SIG-M5 treated with dmso at 0.1 percent for 504 hours (cell line): ENCODE measurements around the gene MUCL1.
A peak's percentile ranks its signal among the peaks of the same experiment; 100 is the strongest.
"Not testable (repeated sequence)": the region's sequence is repeated elsewhere in the genome, so short reads cannot be mapped to it uniquely, and the experiment has no call there.

Experiments used
- DNase-seq: peaks from one replicate; lab custom pipeline; 2025; ENCODE audit not compliant: unreplicated experiment; lab: John Stamatoyannopoulos, UW

Gene MUCL1

DNA sequence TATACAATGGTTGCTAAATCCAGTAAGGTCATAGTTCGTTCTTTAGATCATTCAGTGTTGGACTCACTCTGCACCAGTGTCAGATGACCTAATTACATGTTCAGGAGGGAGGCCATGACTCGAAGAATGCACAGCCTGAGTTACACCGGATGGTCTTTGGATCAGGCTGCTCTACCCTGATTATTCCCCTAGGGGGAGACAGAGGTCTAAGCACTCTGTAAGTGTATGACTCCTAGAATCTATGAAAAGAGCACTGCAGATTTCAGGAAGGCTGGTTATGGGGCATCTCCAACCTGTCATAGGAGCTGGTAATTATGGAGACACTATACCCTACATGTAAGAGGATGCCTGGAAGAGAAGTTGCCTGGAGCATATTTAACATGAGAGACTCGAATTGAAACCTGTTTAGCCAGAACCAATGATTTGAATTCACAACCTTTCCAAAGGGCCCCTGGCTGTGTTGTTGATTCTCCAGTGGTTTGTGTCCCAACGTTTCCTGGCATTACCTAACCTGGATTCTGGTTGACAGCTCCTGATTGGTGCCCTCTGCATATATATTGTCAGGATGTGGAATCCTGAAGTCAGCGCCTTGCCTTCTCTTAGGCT is at the start of gene MUCL1:
TSS of gene MUCL1 (plus strand) at position 584 of the 606 bp plus-strand sequence. CDS start 67 bp downstream, outside the sequence.
- peak; percentile 71 for DNase-seq

- DNase-seq: no peak
Measured at GRCh38 chr12:54821676-54822075, 32.6 kb upstream of the MUCL1 start.

DNA sequence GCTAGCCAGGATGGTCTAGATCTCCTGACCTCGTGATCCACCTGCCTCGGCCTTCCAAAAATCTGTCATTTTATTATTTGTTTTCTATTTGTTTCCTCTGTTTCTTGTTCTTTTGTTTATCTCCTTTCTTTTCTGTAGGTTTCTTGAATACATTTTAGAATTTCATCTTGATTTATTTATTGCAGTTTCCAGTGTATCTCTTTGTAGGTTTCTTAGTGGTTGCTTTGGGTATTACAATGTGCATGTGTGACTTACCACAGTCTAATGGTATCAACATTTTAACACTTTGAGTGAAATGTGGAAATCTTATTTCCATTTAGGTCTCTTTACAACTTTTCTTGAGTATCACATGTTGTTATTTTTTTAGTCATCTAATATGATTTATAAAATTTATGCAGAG is 29.9 kb upstream of the MUCL1 start:
- DNase-seq: no peak

GRCh38 chr12:54829511-54829910 is 24.8 kb upstream of the MUCL1 start:
- DNase-seq: no peak

GRCh38 chr12:54830199-54830598 is 24.1 kb upstream of the MUCL1 start:
- no peak for DNase-seq

GRCh38 chr12:54831631-54832030 is 22.7 kb upstream of the MUCL1 start:
- no peak for DNase-seq

DNA sequence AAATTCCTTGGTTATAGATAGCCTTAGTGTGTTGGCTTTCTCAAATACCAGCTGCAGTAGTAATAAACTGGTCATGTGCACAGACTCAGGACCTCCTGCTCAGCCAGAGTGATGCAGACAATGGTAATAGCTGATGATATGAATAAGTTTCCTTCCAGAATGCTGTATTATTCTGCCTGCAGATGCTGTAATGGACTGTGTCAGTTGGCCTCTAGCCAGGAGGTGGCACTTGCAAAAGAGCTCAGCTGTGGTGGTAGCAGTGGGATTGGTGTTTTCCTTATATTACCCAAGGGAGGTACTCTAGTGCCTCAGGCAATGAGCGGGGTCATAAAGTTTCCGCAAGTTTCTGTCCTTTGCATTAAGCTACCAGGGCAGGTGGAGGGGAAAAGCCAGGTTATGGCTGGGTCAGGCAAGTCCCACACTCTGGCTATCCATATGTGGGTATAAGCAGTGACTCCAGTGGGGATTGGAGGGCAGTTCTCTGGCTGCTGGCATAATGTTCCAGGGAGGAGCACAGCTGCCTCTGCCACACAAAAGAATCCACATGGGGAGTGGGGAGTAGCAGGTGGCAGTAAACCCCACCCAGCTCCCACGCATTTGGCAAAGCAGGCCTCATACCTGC is 14.0 kb upstream of the MUCL1 start:
- DNase-seq: no peak

DNA sequence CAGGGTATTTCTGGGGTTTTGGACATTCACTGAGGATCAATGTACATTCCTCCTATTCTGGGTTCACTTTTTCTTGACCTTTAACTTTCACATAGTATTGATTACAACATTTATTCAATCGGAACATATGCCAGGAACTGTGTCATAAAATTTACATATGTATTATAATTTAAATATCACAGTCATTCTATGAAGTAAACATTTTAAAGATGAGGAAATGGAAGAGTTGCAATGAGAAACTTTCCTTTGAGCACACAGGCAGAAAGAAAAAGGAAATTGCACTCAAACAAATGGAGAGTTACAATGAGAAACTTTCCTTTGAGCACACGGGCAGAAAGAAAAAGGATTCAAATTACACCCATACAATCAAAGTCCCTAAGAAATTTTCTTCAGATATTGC is 3.1 kb downstream of the MUCL1 start:
- DNase-seq: no peak

GRCh38 chr12:54858562-54858961 is 4.2 kb downstream of the MUCL1 start:
- no peak for DNase-seq

GRCh38 chr12:54859502-54859901 is 5.2 kb downstream of the MUCL1 start:
- DNase-seq: no peak

- no peak for DNase-seq
Measured at GRCh38 chr12:54861927-54862326, 7.6 kb downstream of the MUCL1 start.

GRCh38 chr12:54863948-54864618 is 9.8 kb downstream of the MUCL1 start:
- DNase-seq: no peak

- no peak for DNase-seq
Measured at GRCh38 chr12:54865683-54866324, 11.5 kb downstream of the MUCL1 start.

GRCh38 chr12:54868690-54869089 is 14.4 kb downstream of the MUCL1 start:
- DNase-seq: no peak

DNA sequence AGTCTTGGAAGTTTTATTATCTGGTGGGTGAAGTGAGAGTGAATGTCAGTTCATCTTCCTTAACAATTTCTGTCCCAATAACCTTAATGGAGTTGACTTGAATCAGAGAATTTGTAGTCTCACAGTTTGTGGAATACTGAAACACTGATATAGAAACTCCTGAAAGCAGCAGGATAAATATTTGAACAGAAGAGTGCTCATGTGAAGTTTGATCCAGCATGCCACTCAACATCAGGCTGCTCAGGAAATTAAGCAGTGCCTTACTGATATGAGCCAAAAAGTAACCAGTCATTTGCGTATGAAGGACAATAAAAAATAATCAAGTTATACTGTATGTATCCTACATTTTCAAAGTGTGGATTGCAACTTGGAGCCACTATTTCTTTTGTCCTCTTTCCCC is 15.7 kb downstream of the MUCL1 start:
- no peak for DNase-seq

GRCh38 chr12:54870617-54871016 is 16.3 kb downstream of the MUCL1 start:
- DNase-seq: no peak

- DNase-seq: no peak
Measured at GRCh38 chr12:54879150-54879549, 24.8 kb downstream of the MUCL1 start.

DNA sequence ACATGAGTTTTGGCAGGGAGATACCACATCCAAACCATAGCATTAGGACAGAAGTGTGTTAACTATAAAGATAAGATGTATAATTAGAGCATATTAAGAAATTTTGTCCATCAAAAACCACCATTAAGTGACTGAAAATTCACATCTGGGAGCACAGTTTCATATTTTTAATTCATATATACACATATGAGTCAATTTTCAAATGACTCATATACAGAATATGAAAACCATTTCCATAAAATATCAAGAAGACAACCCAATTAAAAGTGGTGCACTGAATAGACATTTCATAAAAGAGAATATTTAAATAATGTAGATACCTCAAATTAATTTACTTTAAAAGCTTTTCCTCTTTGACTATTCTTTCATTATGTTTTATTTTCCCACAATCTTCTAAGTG is 25.3 kb downstream of the MUCL1 start:
- DNase-seq: no peak

GRCh38 chr12:54882079-54882478 is 27.8 kb downstream of the MUCL1 start:
- peak; percentile 86 for DNase-seq

- not testable (repeated sequence) for DNase-seq
Measured at GRCh38 chr12:54882597-54882996, 28.3 kb downstream of the MUCL1 start.

GRCh38 chr12:54888428-54888827 is 34.1 kb downstream of the MUCL1 start:
- DNase-seq: not testable (repeated sequence)

DNA sequence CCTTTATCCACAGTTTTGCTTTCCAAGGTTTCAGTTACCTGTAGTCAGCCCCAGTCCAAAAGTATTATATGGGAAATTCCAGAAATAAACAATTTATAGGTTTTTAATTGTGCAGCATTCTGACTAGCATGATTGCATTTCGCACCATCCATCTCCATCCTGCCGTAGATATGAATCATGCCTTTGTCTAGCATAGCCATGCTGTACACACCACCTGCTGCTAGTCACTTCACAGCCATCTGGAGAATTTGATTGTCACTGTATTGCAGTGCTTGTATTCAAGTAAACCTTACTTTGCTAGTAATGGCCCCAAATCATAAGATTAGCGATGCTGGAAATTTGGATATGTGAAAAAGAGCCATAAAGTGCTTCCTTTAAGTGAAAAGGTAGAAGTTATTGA is 36.0 kb downstream of the MUCL1 start:
- no peak for DNase-seq
